MCF 10A (cell line): Measurements from ENCODE around the gene DIP2C. TPM values are rescaled to one million over a fixed set of nuclear protein-coding genes. Genes with fewer than 3 reads are reported as not detected.

ENCODE experiments used
- BruUV-seq: library from RNA; stranded (reverse); fragments of 400-500 nt; replicated peaks from 2 replicates; lab custom pipeline; 2021; lab: Mats Ljungman, UMichigan
- CTCF ChIA-PET: fragments of 300-600 bp; sonication (Branson Sonifier 250); formaldehyde crosslinking; extraction: SDS; loops from one replicate; lab custom pipeline; 2021; ENCODE audit warnings: antibody characterized with exemption, inconsistent platforms; lab: Yijun Ruan, JAX
- POLR2A ChIA-PET: fragments of 300-600, 350-650 bp; sonication (Branson Sonifier 250); formaldehyde crosslinking; extraction: SDS; loops from one replicate; lab custom pipeline; 2020; ENCODE audit warnings: antibody characterized with exemption, inconsistent platforms; lab: Yijun Ruan, JAX
- DNase-seq: peaks from one replicate; pipeline ENCODE4 v3.0.0-alpha.2; 2018; ENCODE audit not compliant: unreplicated experiment
- H3K27ac Mint-ChIP-seq: one replicate; pipeline ENCODE4 v1.8.0; 2022; ENCODE audit warnings: mild to moderate bottlenecking, low read depth, mixed read lengths; ENCODE audit not compliant: unreplicated experiment
- H3K27me3 Mint-ChIP-seq: one replicate; pipeline ENCODE4 v1.8.0; 2022; ENCODE audit warnings: mixed read lengths; ENCODE audit not compliant: insufficient read depth, unreplicated experiment
- H3K36me3 Mint-ChIP-seq: one replicate; pipeline ENCODE4 v1.8.0; 2022; ENCODE audit warnings: mild to moderate bottlenecking, moderate library complexity, mixed read lengths; ENCODE audit not compliant: insufficient read depth, unreplicated experiment
- H3K4me1 Mint-ChIP-seq: one replicate; pipeline ENCODE4 v1.8.0; 2022; ENCODE audit warnings: mixed read lengths; ENCODE audit not compliant: insufficient read depth, unreplicated experiment
- H3K4me3 Mint-ChIP-seq: one replicate; pipeline ENCODE4 v1.8.0; 2022; ENCODE audit warnings: mild to moderate bottlenecking, moderate library complexity, mixed read lengths; ENCODE audit not compliant: unreplicated experiment
- H3K9me3 Mint-ChIP-seq: one replicate; pipeline ENCODE4 v1.8.0; 2022; ENCODE audit warnings: mixed read lengths; ENCODE audit not compliant: unreplicated experiment
- intact Hi-C: fragments of 100-400 bp; cut with micrococcal nuclease; formaldehyde crosslinking; loops from 2 replicates; pipeline ENCODE4 v1.14.1; 2022
- total RNA-seq: library from RNA; stranded (reverse); gene quantifications from 2 replicates; pipeline ENCODE4 v1.2.3, GENCODE V29; 2022
- TF ChIP-seq, protein P1 (sequence below): fragments of 200-600 bp; IDR thresholded peaks from one replicate; pipeline ENCODE4 v1.8.0; 2022; ENCODE audit warnings: antibody characterized with exemption, mild to moderate bottlenecking; ENCODE audit not compliant: unreplicated experiment

DIP2C gene
- total RNA-seq, 1 experiment from 2014 or later = 0.37 TPM

DNA sequence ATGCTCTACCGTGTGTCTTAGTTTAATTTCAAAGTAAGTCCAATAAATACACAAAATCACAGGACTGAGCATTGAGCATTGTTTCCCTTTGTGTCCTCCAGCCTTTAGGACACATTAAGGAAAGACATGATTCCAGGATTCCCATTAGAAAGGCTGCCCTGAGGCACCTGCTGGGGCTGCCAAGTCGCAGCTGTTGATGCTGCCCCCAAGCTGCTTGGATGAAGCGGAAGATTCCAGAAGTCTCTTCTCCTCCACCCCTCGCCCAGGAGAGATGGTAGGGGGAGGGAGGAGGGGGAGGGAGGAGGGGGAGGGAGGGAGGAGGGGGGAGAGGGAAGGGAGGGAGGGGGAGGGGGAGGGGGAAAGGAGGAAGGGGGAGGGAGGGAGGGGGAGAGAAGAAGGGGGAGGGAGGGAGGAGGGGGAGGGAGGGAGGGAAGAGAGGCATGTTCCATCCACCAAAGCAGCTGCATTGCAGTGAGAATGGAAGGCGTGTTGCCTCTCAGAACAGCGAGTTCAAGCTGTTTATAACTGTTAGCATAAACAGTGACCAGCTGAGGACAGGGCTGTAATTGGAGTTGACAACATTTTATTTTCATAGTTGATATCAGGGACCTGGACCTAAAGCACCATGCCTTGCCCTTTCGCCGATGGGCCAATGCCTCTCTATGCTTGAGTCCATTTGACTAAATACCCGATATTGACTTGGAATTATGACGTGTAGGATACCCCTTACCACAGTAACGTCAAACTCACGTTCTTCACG lies 67.3 kb downstream of the DIP2C start:
- CTCF ChIA-PET = no interaction called here
- H3K27ac Mint-ChIP-seq = no peak overlapping the region

DNA sequence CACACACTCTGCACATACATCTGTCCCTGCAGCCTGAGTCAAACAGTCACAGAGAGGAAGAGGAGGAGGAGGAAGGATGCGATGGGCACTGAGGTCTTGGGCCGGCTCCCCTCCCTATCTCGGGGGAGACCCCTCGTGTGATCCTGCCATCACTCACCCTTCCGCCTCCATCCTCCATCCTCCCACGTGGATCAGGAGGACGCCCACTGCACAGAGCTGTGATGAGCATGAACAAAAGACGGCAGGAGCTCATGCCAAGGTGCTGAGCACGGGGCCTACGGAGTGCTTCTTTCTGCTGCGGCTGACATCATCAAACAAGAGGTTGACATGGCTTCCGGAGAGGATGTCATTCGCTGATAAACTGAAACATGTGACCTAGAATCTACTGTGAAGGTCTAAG lies 68.0 kb downstream of the DIP2C start:
- no TSS peak for BruUV-seq
- H3K9me3 Mint-ChIP-seq = no peaks in the 10 kb centered on the region
- TF ChIP-seq, protein P1, sequence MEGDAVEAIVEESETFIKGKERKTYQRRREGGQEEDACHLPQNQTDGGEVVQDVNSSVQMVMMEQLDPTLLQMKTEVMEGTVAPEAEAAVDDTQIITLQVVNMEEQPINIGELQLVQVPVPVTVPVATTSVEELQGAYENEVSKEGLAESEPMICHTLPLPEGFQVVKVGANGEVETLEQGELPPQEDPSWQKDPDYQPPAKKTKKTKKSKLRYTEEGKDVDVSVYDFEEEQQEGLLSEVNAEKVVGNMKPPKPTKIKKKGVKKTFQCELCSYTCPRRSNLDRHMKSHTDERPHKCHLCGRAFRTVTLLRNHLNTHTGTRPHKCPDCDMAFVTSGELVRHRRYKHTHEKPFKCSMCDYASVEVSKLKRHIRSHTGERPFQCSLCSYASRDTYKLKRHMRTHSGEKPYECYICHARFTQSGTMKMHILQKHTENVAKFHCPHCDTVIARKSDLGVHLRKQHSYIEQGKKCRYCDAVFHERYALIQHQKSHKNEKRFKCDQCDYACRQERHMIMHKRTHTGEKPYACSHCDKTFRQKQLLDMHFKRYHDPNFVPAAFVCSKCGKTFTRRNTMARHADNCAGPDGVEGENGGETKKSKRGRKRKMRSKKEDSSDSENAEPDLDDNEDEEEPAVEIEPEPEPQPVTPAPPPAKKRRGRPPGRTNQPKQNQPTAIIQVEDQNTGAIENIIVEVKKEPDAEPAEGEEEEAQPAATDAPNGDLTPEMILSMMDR = no peak
- intact Hi-C loops = no loop called here
- CTCF ChIA-PET = no interaction called here
- H3K27me3 Mint-ChIP-seq = peaks cover 70% of the 10 kb centered on the region
- DNase-seq = no peak
- no peak overlapping the region for H3K4me3 Mint-ChIP-seq
- no peaks in the 10 kb centered on the region for H3K36me3 Mint-ChIP-seq
- H3K27ac Mint-ChIP-seq = no peak overlapping the region
- POLR2A ChIA-PET = no interaction called here
- no peaks in the 10 kb centered on the region for H3K4me1 Mint-ChIP-seq

More for the DNA sequence above, 67.3 kb downstream of the DIP2C start:
- POLR2A ChIA-PET = no interaction called here
- H3K4me1 Mint-ChIP-seq = no peaks in the 10 kb centered on the region
- H3K4me3 Mint-ChIP-seq = no peak overlapping the region
- H3K27me3 Mint-ChIP-seq = peaks cover 70% of the 10 kb centered on the region
- intact Hi-C loops = no loop called here
- BruUV-seq = no TSS peak
- H3K9me3 Mint-ChIP-seq = no peaks in the 10 kb centered on the region
- DNase-seq = no peak
- TF ChIP-seq, protein P1 = no peak
- H3K36me3 Mint-ChIP-seq = no peaks in the 10 kb centered on the region

DNA sequence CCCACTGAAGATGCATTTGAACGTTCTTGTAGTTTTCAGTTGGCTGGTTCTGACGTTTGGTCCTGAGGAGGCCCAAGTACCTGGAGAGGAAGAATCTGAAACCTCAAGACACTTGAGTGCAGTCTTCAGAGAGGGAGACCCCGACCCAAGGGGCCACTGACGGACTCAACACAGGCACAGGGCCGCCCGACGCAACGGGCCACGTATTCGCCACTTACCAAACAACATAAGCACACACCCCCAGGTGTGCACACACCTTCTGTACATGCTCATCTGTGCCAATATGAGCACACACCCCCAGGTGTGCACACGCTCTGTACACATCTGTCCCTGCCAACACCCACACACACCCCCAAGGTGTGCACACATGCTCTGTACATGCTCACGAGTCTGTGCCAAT lies 68.5 kb downstream of the DIP2C start:
- no TSS peak for BruUV-seq
- Mint-ChIP-seq H3K4me1 (no peaks in the 10 kb centered on the region), H3K27me3 (peaks cover 74% of the 10 kb centered on the region), H3K27ac (no peak overlapping the region), H3K9me3 (no peaks in the 10 kb centered on the region), H3K4me3 (no peak overlapping the region), H3K36me3 (no peaks in the 10 kb centered on the region)
- intact Hi-C loops = no loop called here
- DNase-seq = no peak
- POLR2A ChIA-PET = no interaction called here
- CTCF ChIA-PET = interaction anchor here (0.6 kb wide), 1 partner anchor 1039 kb away, joined by 3 read pairs; no protein-coding TSS in a partner anchor
- TF ChIP-seq, protein P1 = no peak

DNA sequence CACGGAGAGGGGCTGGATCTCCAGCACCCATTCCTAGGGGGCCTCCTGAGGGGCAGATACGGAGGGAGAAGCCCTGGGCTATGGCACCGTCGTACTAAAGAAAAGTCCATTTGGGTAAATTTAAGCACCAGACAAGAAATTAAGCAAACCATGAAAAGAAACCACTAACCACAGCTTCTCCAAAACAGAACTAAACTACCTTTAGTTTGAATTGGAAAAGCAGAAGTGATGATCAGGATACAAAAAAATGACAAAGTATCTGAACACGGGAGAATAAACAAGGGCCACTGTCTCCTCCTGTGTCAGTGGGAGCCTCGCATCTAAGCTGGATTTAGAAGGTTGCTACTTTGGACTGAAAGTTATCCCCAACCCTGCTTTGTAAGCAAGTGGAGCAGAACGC lies 69.1 kb downstream of the DIP2C start:
- TF ChIP-seq, protein P1 = no peak
- ChIA-PET POLR2A (no interaction called here), CTCF (interaction anchor here (0.6 kb wide), 2 partner anchors 34 to 1039 kb away, joined by 3 to 4 read pairs; no protein-coding TSS in a partner anchor)
- no peak overlapping the region for H3K4me3 Mint-ChIP-seq
- intact Hi-C loops = no loop called here
- no TSS peak for BruUV-seq
- H3K36me3 Mint-ChIP-seq = no peaks in the 10 kb centered on the region
- no peaks in the 10 kb centered on the region for H3K4me1 Mint-ChIP-seq
- H3K27me3 Mint-ChIP-seq = peaks cover 80% of the 10 kb centered on the region
- DNase-seq = no peak
- H3K9me3 Mint-ChIP-seq = no peaks in the 10 kb centered on the region
- H3K27ac Mint-ChIP-seq = no peak overlapping the region
